A549 (cell line): ENCODE measurements around the gene HAO2.

Source experiments
- TF ChIP-seq, protein P1 (sequence below): fragments of >200 bp; sonication (Bioruptor Twin); formaldehyde crosslinking; IDR thresholded peaks from 3 replicates; pipeline ENCODE4 v1.5.1; 2016
- TF ChIP-seq, protein P2 (sequence below): IDR thresholded peaks from 2 replicates; pipeline ENCODE4 v1.6.1; 2012

DNA sequence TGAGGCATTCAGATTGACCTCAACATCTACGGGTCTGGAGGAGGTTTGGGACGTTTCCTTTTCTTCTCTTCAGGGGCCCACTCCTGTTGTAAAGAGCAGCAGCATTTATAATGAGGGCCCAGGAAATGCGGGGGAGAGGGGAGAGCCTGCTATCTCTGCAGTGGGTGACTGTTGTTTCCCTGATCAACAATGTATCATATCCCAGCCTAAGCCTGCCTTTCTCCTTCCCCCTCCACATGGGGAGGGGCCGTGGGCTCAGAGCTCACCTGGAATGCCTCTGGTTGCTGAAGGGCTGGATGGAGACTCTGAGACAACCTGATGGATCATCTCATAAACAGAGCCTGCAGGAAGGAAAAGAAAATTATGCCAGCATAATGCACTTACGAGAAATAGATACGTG is 36.0 kb upstream of the HAO2 start:
- TF ChIP-seq, protein P1, sequence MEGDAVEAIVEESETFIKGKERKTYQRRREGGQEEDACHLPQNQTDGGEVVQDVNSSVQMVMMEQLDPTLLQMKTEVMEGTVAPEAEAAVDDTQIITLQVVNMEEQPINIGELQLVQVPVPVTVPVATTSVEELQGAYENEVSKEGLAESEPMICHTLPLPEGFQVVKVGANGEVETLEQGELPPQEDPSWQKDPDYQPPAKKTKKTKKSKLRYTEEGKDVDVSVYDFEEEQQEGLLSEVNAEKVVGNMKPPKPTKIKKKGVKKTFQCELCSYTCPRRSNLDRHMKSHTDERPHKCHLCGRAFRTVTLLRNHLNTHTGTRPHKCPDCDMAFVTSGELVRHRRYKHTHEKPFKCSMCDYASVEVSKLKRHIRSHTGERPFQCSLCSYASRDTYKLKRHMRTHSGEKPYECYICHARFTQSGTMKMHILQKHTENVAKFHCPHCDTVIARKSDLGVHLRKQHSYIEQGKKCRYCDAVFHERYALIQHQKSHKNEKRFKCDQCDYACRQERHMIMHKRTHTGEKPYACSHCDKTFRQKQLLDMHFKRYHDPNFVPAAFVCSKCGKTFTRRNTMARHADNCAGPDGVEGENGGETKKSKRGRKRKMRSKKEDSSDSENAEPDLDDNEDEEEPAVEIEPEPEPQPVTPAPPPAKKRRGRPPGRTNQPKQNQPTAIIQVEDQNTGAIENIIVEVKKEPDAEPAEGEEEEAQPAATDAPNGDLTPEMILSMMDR, result no peak
- TF ChIP-seq, protein P2, sequence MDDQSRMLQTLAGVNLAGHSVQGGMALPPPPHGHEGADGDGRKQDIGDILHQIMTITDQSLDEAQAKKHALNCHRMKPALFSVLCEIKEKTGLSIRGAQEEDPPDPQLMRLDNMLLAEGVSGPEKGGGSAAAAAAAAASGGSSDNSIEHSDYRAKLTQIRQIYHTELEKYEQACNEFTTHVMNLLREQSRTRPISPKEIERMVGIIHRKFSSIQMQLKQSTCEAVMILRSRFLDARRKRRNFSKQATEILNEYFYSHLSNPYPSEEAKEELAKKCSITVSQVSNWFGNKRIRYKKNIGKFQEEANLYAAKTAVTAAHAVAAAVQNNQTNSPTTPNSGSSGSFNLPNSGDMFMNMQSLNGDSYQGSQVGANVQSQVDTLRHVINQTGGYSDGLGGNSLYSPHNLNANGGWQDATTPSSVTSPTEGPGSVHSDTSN, result no peak
